GM23248 (cell line): ENCODE measurements around the gene CD164. TPM values are rescaled to one million over a fixed set of nuclear protein-coding genes. Genes with fewer than 3 reads are reported as not detected.

Experiments used
- DNase-seq: peaks from one replicate; pipeline ENCODE4 v3.0.0-alpha.2; 2015
- H2AFZ ChIP-seq: fragments of 200-600 bp; sonication (generic); 2 replicates; pipeline ENCODE4 v1.6.1; 2016; ENCODE audit warnings: antibody characterized with exemption
- H3F3A ChIP-seq: fragments of 200-600 bp; sonication (generic); 2 replicates; pipeline ENCODE4 v1.6.1; 2016; ENCODE audit warnings: mild to moderate bottlenecking, antibody characterized with exemption, mixed run types; ENCODE audit not compliant: insufficient read depth
- H3K27ac ChIP-seq: fragments of 200-600 bp; sonication (generic); 2 replicates; pipeline ENCODE4 v1.5.1; 2016; ENCODE audit warnings: mild to moderate bottlenecking
- H3K27me3 ChIP-seq: fragments of 200-600 bp; sonication (generic); replicated peaks from 2 replicates; pipeline ENCODE4 v1.6.1; 2016; ENCODE audit warnings: mild to moderate bottlenecking; ENCODE audit not compliant: insufficient read depth
- H3K36me3 ChIP-seq: fragments of 200-600 bp; sonication (generic); 2 replicates; pipeline ENCODE4 v1.6.1; 2016; ENCODE audit warnings: low read depth, mild to moderate bottlenecking
- H3K4me1 ChIP-seq: fragments of 200-600 bp; sonication (generic); 2 replicates; pipeline ENCODE4 v1.6.1; 2016; ENCODE audit warnings: mild to moderate bottlenecking; ENCODE audit not compliant: insufficient read depth
- H3K4me2 ChIP-seq: fragments of 200-600 bp; sonication (generic); one replicate; pipeline ENCODE4 v1.6.1; 2016; ENCODE audit warnings: mild to moderate bottlenecking; ENCODE audit not compliant: unreplicated experiment
- H3K4me3 ChIP-seq: fragments of 200-600 bp; sonication (generic); 2 replicates; pipeline ENCODE4 v1.5.1; 2016; ENCODE audit warnings: mild to moderate bottlenecking
- H3K79me2 ChIP-seq: fragments of 200-600 bp; sonication (generic); 2 replicates; pipeline ENCODE4 v1.6.1; 2016; ENCODE audit warnings: mild to moderate bottlenecking; ENCODE audit not compliant: insufficient read depth
- H3K9ac ChIP-seq: fragments of 200-600 bp; sonication (generic); 2 replicates; pipeline ENCODE4 v1.6.1; 2016; ENCODE audit warnings: mild to moderate bottlenecking
- H3K9me2 ChIP-seq: fragments of 200-600 bp; sonication (generic); 2 replicates; pipeline ENCODE4 v1.6.1; 2016; ENCODE audit warnings: mixed run types, mild to moderate bottlenecking, moderate library complexity; ENCODE audit not compliant: insufficient read depth
- H3K9me3 ChIP-seq: fragments of 200-600 bp; sonication (generic); one replicate; pipeline ENCODE4 v1.6.1; 2017; ENCODE audit warnings: low read depth
- H4K20me1 ChIP-seq: fragments of 200-600 bp; sonication (generic); 2 replicates; pipeline ENCODE4 v1.6.0; 2016; ENCODE audit not compliant: insufficient read depth
- EZH2 ChIP-seq: fragments of 200-600 bp; sonication (generic); IDR thresholded peaks from 2 replicates; pipeline ENCODE4 v1.6.1; 2018; ENCODE audit warnings: antibody characterized with exemption, mild to moderate bottlenecking; ENCODE audit not compliant: insufficient read depth, poor library complexity, severe bottlenecking
- EZH2phosphoT487 ChIP-seq: fragments of 200-600 bp; sonication (generic); IDR thresholded peaks from 2 replicates; pipeline ENCODE4 v1.6.1; 2018; ENCODE audit warnings: antibody characterized with exemption, moderate library complexity, mild to moderate bottlenecking, low read depth; ENCODE audit not compliant: insufficient read depth
- WGBS, 2 experiments: methylation state at CpG; one replicate each; pipeline ENCODE4 v1.1.6; 2015 to 2017; ENCODE audit warnings: low lambda C conversion rate in 2 of 2, low coverage in 1 of 2; ENCODE audit errors: missing lambda C conversion rate in 2 of 2; 5-methylcytosine and 5-hydroxymethylcytosine counted together
- in situ Hi-C: fragments of 300-500 bp; cut with MboI; formaldehyde crosslinking; loops from 2 replicates; pipeline ENCODE4 v1.15.0; 2020
- polyA plus RNA-seq: library from polyadenylated mRNA; unstranded; fragments of >200 nt; fragmentation: Nextera tagmentation; extraction: Ambion mirVana; gene quantifications from 2 replicates; pipeline ENCODE4 v1.2.1, GENCODE V29; 2016
- total RNA-seq: library from RNA; depleted of rRNA; stranded (reverse); fragments of >200 nt; shearing (Covaris generic); gene quantifications from 2 replicates; pipeline ENCODE4 v1.2.3, GENCODE V29; 2014

CD164 gene
- total and polyA plus RNA-seq, 2 experiments from 2014 or later = 302 to 437 TPM

GRCh38 chr6:109373762-109374161, 8.5 kb downstream of the CD164 start:
- 0 out of 2 replicates have a peak, but pooled peaks cover 6% of the 10 kb centered on the region for H3F3A ChIP-seq
- H3K9ac ChIP-seq = no peak overlapping the region
- peak; percentile 40 for DNase-seq
- no peaks in the 10 kb centered on the region for H3K27me3 ChIP-seq
- H3K36me3 ChIP-seq = peaks cover 87% of the 10 kb centered on the region
- H3K9me2 ChIP-seq = no peaks in the 10 kb centered on the region
- peaks cover 13% of the 10 kb centered on the region for H4K20me1 ChIP-seq
- H3K9me3 ChIP-seq = no peaks in the 10 kb centered on the region
- H3K4me1 ChIP-seq = peaks cover 4% of the 10 kb centered on the region
- TF ChIP-seq EZH2 = no peak
- no peak for TF ChIP-seq EZH2phosphoT487
- no peak overlapping the region for H2AFZ ChIP-seq
- H3K79me2 ChIP-seq = peaks cover 100% of the 10 kb centered on the region
- no peak overlapping the region for H3K4me2 ChIP-seq
- no peak overlapping the region for H3K27ac ChIP-seq
- no peak overlapping the region for H3K4me3 ChIP-seq
- in situ Hi-C loops = no loop called here
- 89 to 91% methylated on average over 4 of the region's 4 CpGs for WGBS, 2 experiments

DNA sequence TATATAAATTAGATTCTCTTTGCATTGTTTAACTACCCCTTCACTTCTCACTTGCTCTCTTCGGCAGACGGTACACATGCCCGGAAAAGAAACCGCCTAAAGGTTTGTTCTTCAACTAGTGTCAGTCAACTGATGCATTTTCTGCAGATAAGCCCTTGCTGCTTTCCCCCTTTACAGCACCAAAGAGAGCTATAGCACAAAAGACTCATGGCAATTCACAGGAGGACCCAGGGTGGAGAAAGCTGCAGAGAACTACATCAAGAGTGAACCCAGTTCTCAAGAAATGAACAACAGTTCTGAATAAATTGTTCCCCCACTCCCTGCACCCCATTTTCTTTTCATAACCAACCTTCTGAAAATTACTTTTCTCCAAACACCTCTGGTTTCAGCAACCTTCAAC, 8.9 kb downstream of the CD164 start:
- H4K20me1 ChIP-seq = peaks cover 13% of the 10 kb centered on the region
- H3K27ac ChIP-seq = no peak overlapping the region
- no peak overlapping the region for H2AFZ ChIP-seq
- no peak for TF ChIP-seq EZH2phosphoT487
- TF ChIP-seq EZH2 = no peak
- H3F3A ChIP-seq = 0 out of 2 replicates have a peak, but pooled peaks cover 6% of the 10 kb centered on the region
- DNase-seq = no peak
- peaks cover 4% of the 10 kb centered on the region; the same call in 1 of the 2 replicates for H3K4me1 ChIP-seq
- H3K4me3 ChIP-seq = no peak overlapping the region
- H3K79me2 ChIP-seq = peaks cover 100% of the 10 kb centered on the region
- H3K9ac ChIP-seq = no peak overlapping the region
- no peak overlapping the region for H3K4me2 ChIP-seq
- no peaks in the 10 kb centered on the region for H3K9me2 ChIP-seq
- H3K9me3 ChIP-seq = no peaks in the 10 kb centered on the region
- no peaks in the 10 kb centered on the region for H3K27me3 ChIP-seq
- in situ Hi-C loops = no loop called here
- 96 to 98% methylated on average over 4 of the region's 4 CpGs for WGBS, 2 experiments
- peaks cover 91% of the 10 kb centered on the region for H3K36me3 ChIP-seq

DNA sequence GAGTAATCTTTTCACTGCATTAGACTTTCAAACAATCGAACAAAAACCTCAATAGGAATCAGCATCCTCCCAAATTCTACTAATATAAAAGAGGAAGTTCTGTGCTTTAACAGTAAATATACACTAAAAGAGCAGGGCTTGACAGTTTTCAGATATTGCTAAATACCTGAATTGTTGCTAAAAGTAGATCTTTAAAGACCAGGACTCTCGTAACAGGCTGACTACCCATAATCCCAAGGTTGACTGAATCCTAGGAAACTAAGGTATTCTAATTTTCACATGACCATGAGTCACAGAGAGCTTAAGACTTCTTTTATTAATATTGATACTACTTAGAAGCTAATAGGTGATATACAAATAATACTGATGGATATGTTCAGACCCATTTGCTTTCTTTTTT, 10.1 kb downstream of the CD164 start:
- Histone ChIP-seq H3K9me3 (no peaks in the 10 kb centered on the region), H3K36me3 (peaks cover 92% of the 10 kb centered on the region), H3K4me3 (no peak overlapping the region), H3K27ac (no peak overlapping the region), H3K9ac (no peak overlapping the region), H3K4me2 (no peak overlapping the region), H3K4me1 (peaks cover 4% of the 10 kb centered on the region; the same call in 1 of the 2 replicates), H2AFZ (no peak overlapping the region), H3F3A (0 out of 2 replicates have a peak, but pooled peaks cover 6% of the 10 kb centered on the region), H3K9me2 (no peaks in the 10 kb centered on the region), H3K79me2 (peaks cover 100% of the 10 kb centered on the region), H3K27me3 (no peaks in the 10 kb centered on the region), H4K20me1 (peaks cover 13% of the 10 kb centered on the region)
- in situ Hi-C loops = no loop called here
- 75 to 79% methylated on average over 2 of the region's 2 CpGs for WGBS, 2 experiments
- no peak for DNase-seq
- TF ChIP-seq EZH2phosphoT487 (no peak), EZH2 (no peak)

- Histone ChIP-seq H3K36me3 (peaks cover 91% of the 10 kb centered on the region), H3F3A (0 out of 2 replicates have a peak, but pooled peaks cover 6% of the 10 kb centered on the region), H3K9me2 (no peaks in the 10 kb centered on the region), H3K4me2 (no peak overlapping the region), H4K20me1 (peaks cover 9% of the 10 kb centered on the region), H3K4me1 (peaks cover 4% of the 10 kb centered on the region; the same call in 1 of the 2 replicates), H3K4me3 (no peak overlapping the region), H3K9ac (no peak overlapping the region), H3K27me3 (no peaks in the 10 kb centered on the region), H2AFZ (no peak overlapping the region), H3K79me2 (peaks cover 100% of the 10 kb centered on the region), H3K27ac (no peak overlapping the region), H3K9me3 (no peaks in the 10 kb centered on the region)
- TF ChIP-seq EZH2 = no peak
- TF ChIP-seq EZH2phosphoT487 = no peak
- in situ Hi-C loops = no loop called here
- 84 to 87% methylated on average over 3 of the region's 3 CpGs for whole genome bisulfite sequencing, 2 experiments
- DNase-seq = no peak
These were observed 11.5 kb downstream of the CD164 start for GRCh38 chr6:109370792-109371191.

- Histone ChIP-seq H3K4me1 (peaks cover 4% of the 10 kb centered on the region; the same call in 1 of the 2 replicates), H3K9me3 (no peaks in the 10 kb centered on the region), H3K27ac (no peak overlapping the region), H3K4me3 (no peak overlapping the region), H3K9me2 (no peaks in the 10 kb centered on the region), H3K79me2 (peaks cover 100% of the 10 kb centered on the region), H2AFZ (no peak overlapping the region), H3F3A (0 out of 2 replicates have a peak, but pooled peaks cover 6% of the 10 kb centered on the region), H3K4me2 (no peak overlapping the region), H3K9ac (no peak overlapping the region), H4K20me1 (peaks cover 9% of the 10 kb centered on the region), H3K27me3 (no peaks in the 10 kb centered on the region), H3K36me3 (peaks cover 90% of the 10 kb centered on the region)
- in situ Hi-C loops = no loop called here
- WGBS, 2 experiments = 38 to 83% methylated on average over 1 of the region's 1 CpG
- no peak for DNase-seq
- TF ChIP-seq EZH2phosphoT487 (no peak), EZH2 (no peak)
These were observed 11.9 kb downstream of the CD164 start for GRCh38 chr6:109370336-109370735.
